ENCODE results near the gene SMCO4. TPM values are rescaled to one million over a fixed set of nuclear protein-coding genes. Genes with fewer than 3 reads are reported as not detected.
"Not testable (repeated sequence)": the region's sequence is repeated elsewhere in the genome, so short reads cannot be mapped to it uniquely, and the experiment has no call there.

Gene SMCO4
- total and polyA plus RNA-seq, 2 experiments from 2014 or later, result 42.2 to 49.0 TPM

DNA sequence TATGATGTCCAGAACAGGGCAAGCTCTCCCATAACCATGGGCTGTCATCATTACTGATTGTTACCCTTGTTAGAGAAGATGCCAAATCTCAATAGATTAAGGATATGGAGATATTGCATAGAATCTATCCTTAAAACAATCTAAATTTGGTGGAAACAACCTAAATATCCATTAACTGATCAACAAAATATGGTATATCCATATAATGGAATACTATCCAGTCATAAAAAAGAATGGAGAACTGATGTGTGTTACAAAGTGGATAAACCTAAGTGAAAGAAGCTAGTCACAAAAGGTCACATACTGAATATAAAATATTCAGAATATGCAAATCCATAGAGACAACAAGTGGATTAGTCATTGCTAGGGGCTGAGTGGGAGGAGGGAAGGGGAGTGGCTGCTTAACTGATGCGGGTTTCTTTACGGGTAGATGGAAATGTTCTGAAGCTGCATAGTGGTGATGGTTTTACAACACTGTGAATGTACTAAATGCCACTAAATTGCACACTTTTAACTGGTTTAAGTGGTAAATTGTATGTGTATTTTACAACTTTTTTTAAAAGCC lies 36.1 kb upstream of the SMCO4 start (continued):
- no peak for TF ChIP-seq STAT1 (IDR thresholded peaks at IDR 0.05; ENCODE audit: unreplicated experiment)
- TF ChIP-seq, protein P1, sequence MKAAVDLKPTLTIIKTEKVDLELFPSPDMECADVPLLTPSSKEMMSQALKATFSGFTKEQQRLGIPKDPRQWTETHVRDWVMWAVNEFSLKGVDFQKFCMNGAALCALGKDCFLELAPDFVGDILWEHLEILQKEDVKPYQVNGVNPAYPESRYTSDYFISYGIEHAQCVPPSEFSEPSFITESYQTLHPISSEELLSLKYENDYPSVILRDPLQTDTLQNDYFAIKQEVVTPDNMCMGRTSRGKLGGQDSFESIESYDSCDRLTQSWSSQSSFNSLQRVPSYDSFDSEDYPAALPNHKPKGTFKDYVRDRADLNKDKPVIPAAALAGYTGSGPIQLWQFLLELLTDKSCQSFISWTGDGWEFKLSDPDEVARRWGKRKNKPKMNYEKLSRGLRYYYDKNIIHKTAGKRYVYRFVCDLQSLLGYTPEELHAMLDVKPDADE (IDR thresholded peaks at IDR 0.05), result no peak
- TF ChIP-seq, protein P2, sequence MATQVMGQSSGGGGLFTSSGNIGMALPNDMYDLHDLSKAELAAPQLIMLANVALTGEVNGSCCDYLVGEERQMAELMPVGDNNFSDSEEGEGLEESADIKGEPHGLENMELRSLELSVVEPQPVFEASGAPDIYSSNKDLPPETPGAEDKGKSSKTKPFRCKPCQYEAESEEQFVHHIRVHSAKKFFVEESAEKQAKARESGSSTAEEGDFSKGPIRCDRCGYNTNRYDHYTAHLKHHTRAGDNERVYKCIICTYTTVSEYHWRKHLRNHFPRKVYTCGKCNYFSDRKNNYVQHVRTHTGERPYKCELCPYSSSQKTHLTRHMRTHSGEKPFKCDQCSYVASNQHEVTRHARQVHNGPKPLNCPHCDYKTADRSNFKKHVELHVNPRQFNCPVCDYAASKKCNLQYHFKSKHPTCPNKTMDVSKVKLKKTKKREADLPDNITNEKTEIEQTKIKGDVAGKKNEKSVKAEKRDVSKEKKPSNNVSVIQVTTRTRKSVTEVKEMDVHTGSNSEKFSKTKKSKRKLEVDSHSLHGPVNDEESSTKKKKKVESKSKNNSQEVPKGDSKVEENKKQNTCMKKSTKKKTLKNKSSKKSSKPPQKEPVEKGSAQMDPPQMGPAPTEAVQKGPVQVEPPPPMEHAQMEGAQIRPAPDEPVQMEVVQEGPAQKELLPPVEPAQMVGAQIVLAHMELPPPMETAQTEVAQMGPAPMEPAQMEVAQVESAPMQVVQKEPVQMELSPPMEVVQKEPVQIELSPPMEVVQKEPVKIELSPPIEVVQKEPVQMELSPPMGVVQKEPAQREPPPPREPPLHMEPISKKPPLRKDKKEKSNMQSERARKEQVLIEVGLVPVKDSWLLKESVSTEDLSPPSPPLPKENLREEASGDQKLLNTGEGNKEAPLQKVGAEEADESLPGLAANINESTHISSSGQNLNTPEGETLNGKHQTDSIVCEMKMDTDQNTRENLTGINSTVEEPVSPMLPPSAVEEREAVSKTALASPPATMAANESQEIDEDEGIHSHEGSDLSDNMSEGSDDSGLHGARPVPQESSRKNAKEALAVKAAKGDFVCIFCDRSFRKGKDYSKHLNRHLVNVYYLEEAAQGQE (IDR thresholded peaks at IDR 0.05; ENCODE audit: unreplicated experiment), result no peak
- TF ChIP-seq ZNF114 (CRISPR knock-in tag; IDR thresholded peaks at IDR 0.05), result no peak
- no peak for TF ChIP-seq EZH2 (IDR thresholded peaks at IDR 0.05; ENCODE audit: low read depth, unreplicated experiment)

DNA sequence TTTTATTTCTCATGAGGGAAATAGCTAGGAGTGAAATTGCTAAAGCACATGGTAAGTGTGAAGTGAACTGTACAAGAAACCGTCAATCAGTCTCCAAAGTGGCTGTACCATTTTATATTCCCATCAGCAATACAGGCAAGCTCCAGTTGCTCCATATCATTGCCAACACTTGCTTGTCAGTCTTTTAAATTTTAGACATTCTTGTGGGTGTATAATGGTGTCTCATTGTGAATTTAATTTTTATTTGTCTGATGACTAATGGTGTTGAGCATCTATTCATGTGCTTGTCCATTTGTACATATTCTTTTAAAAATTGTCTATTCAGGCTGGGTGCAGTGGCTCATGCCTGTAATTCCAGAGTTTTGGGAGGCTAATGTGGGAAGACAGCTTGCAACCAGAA lies 34.1 kb upstream of the SMCO4 start:
- DNase-seq (ENCODE audit: low spot score) (no peak), ATAC-seq (no peak)
- H3K9me3 Mint-ChIP-seq, result peaks cover 5% of the 10 kb centered on the region; the same call in 2 of the 3 replicates
- no peak overlapping the region for H3K27ac Mint-ChIP-seq
- no peak overlapping the region for H3K4me2 ChIP-seq
- no peaks in the 10 kb centered on the region for H3K79me2 ChIP-seq (replicated peaks; ENCODE audit: insufficient read depth)
- H3K4me3 Mint-ChIP-seq, result no peak overlapping the region
- no peaks in the 10 kb centered on the region for H4K20me1 ChIP-seq (replicated peaks; ENCODE audit: insufficient read depth)
- H3K4me3 ChIP-seq, result no peak overlapping the region
- H3K4me1 Mint-ChIP-seq, result no peaks in the 10 kb centered on the region
- H3K36me3 Mint-ChIP-seq (ENCODE audit: low read depth), result no peaks in the 10 kb centered on the region
- H3K27me3 Mint-ChIP-seq (ENCODE audit: insufficient read depth, low read depth, poor library complexity), result no peaks in the 10 kb centered on the region
- no peaks in the 10 kb centered on the region; the same call in 1 of the 2 replicates for H3K36me3 ChIP-seq (ENCODE audit: insufficient read depth)
- no peak for TF ChIP-seq EZH2phosphoT487 (IDR thresholded peaks at IDR 0.05; ENCODE audit: unreplicated experiment)
- no peak overlapping the region for H3K27ac ChIP-seq (ENCODE audit: low read depth)
- H3K4me1 ChIP-seq (ENCODE audit: insufficient read depth), result no peaks in the 10 kb centered on the region
- H3K9me2 ChIP-seq (ENCODE audit: insufficient read depth), result no peaks in the 10 kb centered on the region
- H3K27me3 ChIP-seq (ENCODE audit: insufficient read depth), result no peaks in the 10 kb centered on the region
- no peak overlapping the region for H2AFZ ChIP-seq
- H3F3A ChIP-seq (replicated peaks; ENCODE audit: low read depth), result no peaks in the 10 kb centered on the region

DNA sequence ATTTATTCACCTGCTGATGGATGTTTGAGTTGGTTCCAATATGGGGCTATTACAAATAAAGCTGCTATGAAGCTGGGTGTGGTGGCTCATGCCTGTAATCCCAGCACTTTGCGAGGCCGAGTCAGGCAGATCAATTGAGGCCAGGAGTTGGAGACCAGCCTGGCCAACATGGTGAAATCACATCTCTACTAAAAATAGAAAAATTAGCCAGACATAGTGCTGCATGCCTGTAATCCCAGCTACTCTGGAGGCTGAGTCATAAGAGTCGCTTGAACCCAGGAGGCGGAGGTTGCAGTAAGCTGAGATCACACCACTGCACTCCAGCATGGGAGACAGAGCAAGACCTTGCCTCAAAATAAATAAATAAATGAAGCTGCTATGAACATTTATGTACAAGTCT lies 33.7 kb upstream of the SMCO4 start:
- H3K27me3 ChIP-seq (ENCODE audit: insufficient read depth); H3K4me1 ChIP-seq (ENCODE audit: insufficient read depth); H2AFZ ChIP-seq; H3K27ac Mint-ChIP-seq; H3K36me3 ChIP-seq (ENCODE audit: insufficient read depth); H3K4me3 Mint-ChIP-seq; H3K9me3 Mint-ChIP-seq; H3K4me3 ChIP-seq; H3K27ac ChIP-seq (ENCODE audit: low read depth); H3F3A ChIP-seq (replicated peaks; ENCODE audit: low read depth); H3K9me2 ChIP-seq (ENCODE audit: insufficient read depth); H3K79me2 ChIP-seq (replicated peaks; ENCODE audit: insufficient read depth); ATAC-seq; H4K20me1 ChIP-seq (replicated peaks; ENCODE audit: insufficient read depth); H3K27me3 Mint-ChIP-seq (ENCODE audit: insufficient read depth, low read depth, poor library complexity); H3K4me2 ChIP-seq; H3K4me1 Mint-ChIP-seq; H3K36me3 Mint-ChIP-seq (ENCODE audit: low read depth); DNase-seq (ENCODE audit: low spot score): not testable (repeated sequence)

All from GM23338 (cell line).